NCI-H69 (cell line): ENCODE results near the gene DNAJC4.

Experiments
- DNase-seq: peaks from one replicate; lab custom pipeline; 2025; lab: John Stamatoyannopoulos, UW

Gene DNAJC4

GRCh38 chr11:64230985-64231365, 627 bp downstream of the DNAJC4 start:
- peak; percentile 64 for DNase-seq

- DNase-seq = no peak
Measured at GRCh38 chr11:64231546-64231945, 1.2 kb downstream of the DNAJC4 start.

GRCh38 chr11:64232182-64232966, 2.0 kb downstream of the DNAJC4 start:
- no peak for DNase-seq

- DNase-seq = no peak
Measured at GRCh38 chr11:64232967-64233315, 2.6 kb downstream of the DNAJC4 start.

GRCh38 chr11:64233913-64234586, 3.7 kb downstream of the DNAJC4 start, which contains the start of gene VEGFB:
VEGFB (plus strand) TSS chr11:64234584; CDS start chr11:64234834, 250 bp downstream.
- DNase-seq = peak; percentile 88

- DNase-seq = peak; percentile 83
Measured at GRCh38 chr11:64234647-64235379, 4.5 kb downstream of the DNAJC4 start.

GRCh38 chr11:64235437-64236161, 5.3 kb downstream of the DNAJC4 start:
- DNase-seq = peak; percentile 58

GRCh38 chr11:64237484-64237951, 7.2 kb downstream of the DNAJC4 start:
- DNase-seq = peak; percentile 97

- DNase-seq = peak; percentile 87
Measured at GRCh38 chr11:64238076-64238475, 7.7 kb downstream of the DNAJC4 start.

- no peak for DNase-seq
Measured at GRCh38 chr11:64238999-64239398, 8.7 kb downstream of the DNAJC4 start.

GRCh38 chr11:64239662-64240434, 9.5 kb downstream of the DNAJC4 start:
- no peak for DNase-seq

- peak; percentile 99 for DNase-seq
Measured at GRCh38 chr11:64240435-64241240, 10.3 kb downstream of the DNAJC4 start, which contains the start of gene FKBP2. FKBP2 (plus strand) TSS chr11:64241095; CDS start chr11:64242388, 1,293 bp downstream.

GRCh38 chr11:64241241-64241490, 10.8 kb downstream of the DNAJC4 start:
- peak; percentile 99 for DNase-seq

- DNase-seq = peak; percentile 71
Measured at GRCh38 chr11:64241491-64242374, 11.4 kb downstream of the DNAJC4 start.

GRCh38 chr11:64243236-64243854, 13.0 kb downstream of the DNAJC4 start:
- DNase-seq = no peak

- DNase-seq = no peak
Measured at GRCh38 chr11:64244107-64244506, 13.8 kb downstream of the DNAJC4 start.

GRCh38 chr11:64244966-64245365, 14.6 kb downstream of the DNAJC4 start:
- DNase-seq = no peak

- peak; percentile 77 for DNase-seq
Measured at GRCh38 chr11:64245401-64245796, 15.1 kb downstream of the DNAJC4 start.
